H9 (cell line): ENCODE data around the gene SSPN. TPM values are rescaled to one million over a fixed set of nuclear protein-coding genes. Genes with fewer than 3 reads are reported as not detected.

Experiments
- DNase-seq: peaks from one replicate; pipeline ENCODE4 v3.0.0-alpha.2; 2017
- H2AFZ ChIP-seq: one replicate; pipeline ENCODE4 v1.6.1; 2013; ENCODE audit warnings: mild to moderate bottlenecking, low read length, control low read depth, moderate library complexity
- H2AK5ac ChIP-seq: 2 replicates; pipeline ENCODE4 v1.6.1; 2013; ENCODE audit warnings: low read length, control low read depth, mixed read lengths; ENCODE audit not compliant: insufficient read length
- H2BK120ac ChIP-seq: one replicate; pipeline ENCODE4 v1.6.1; 2013; ENCODE audit warnings: low read depth, mild to moderate bottlenecking, low read length, control low read depth, inconsistent platforms; ENCODE audit not compliant: poor library complexity, severe bottlenecking
- H2BK12ac ChIP-seq: 2 replicates; pipeline ENCODE4 v1.6.1; 2013; ENCODE audit warnings: low read length, control low read depth, mixed read lengths, low read depth; ENCODE audit not compliant: insufficient read length
- H2BK15ac ChIP-seq: 2 replicates; pipeline ENCODE4 v1.6.1; 2013; ENCODE audit warnings: low read depth, low read length, control low read depth
- H2BK20ac ChIP-seq: one replicate; pipeline ENCODE4 v1.6.1; 2013; ENCODE audit warnings: low read depth, mild to moderate bottlenecking, low read length, control low read depth, inconsistent platforms; ENCODE audit not compliant: poor library complexity, severe bottlenecking
- H2BK5ac ChIP-seq: 2 replicates; pipeline ENCODE4 v1.6.1; 2013; ENCODE audit warnings: low read length, control low read depth, mixed read lengths; ENCODE audit not compliant: insufficient read length
- H3K14ac ChIP-seq: 2 replicates; pipeline ENCODE4 v1.6.1; 2013; ENCODE audit warnings: low read length, control low read depth; ENCODE audit not compliant: insufficient read depth
- H3K18ac ChIP-seq: 2 replicates; pipeline ENCODE4 v1.6.1; 2013; ENCODE audit warnings: low read depth, mild to moderate bottlenecking, mixed read lengths, low read length, control low read depth; ENCODE audit not compliant: insufficient read length
- H3K23ac ChIP-seq: 2 replicates; pipeline ENCODE4 v1.6.1; 2013; ENCODE audit warnings: low read length, control low read depth, mixed read lengths, low read depth; ENCODE audit not compliant: insufficient read length
- H3K23me2 ChIP-seq: 2 replicates; pipeline ENCODE4 v1.6.1; 2013; ENCODE audit warnings: low read depth, mild to moderate bottlenecking, mixed read lengths, low read length, control low read depth; ENCODE audit not compliant: insufficient read length, poor library complexity, severe bottlenecking
- H3K27ac ChIP-seq: 2 replicates; pipeline ENCODE4 v1.5.1; 2013; ENCODE audit warnings: low read length, control low read depth, mixed read lengths, low read depth; ENCODE audit not compliant: insufficient read length
- H3K27me3 ChIP-seq: 2 replicates; pipeline ENCODE4 v1.6.1; 2013; ENCODE audit warnings: low read length, control low read depth, inconsistent platforms; ENCODE audit not compliant: insufficient read depth
- H3K4ac ChIP-seq: 2 replicates; pipeline ENCODE4 v1.6.1; 2013; ENCODE audit warnings: low read depth, mild to moderate bottlenecking, control low read depth, inconsistent platforms, low read length, moderate library complexity
- H3K4me1 ChIP-seq: 2 replicates; pipeline ENCODE4 v1.6.1; 2013; ENCODE audit warnings: low read length, control low read depth, inconsistent platforms; ENCODE audit not compliant: insufficient read depth
- H3K4me2 ChIP-seq: 2 replicates; pipeline ENCODE4 v1.6.1; 2013; ENCODE audit warnings: low read length, control low read depth, mixed read lengths; ENCODE audit not compliant: insufficient read length, insufficient read depth
- H3K56ac ChIP-seq: 2 replicates; pipeline ENCODE4 v1.6.1; 2013; ENCODE audit warnings: low read depth, mild to moderate bottlenecking, mixed read lengths, low read length, control low read depth; ENCODE audit not compliant: insufficient read length
- H3K79me1 ChIP-seq: 2 replicates; pipeline ENCODE4 v1.6.1; 2013; ENCODE audit warnings: low read depth, mild to moderate bottlenecking, moderate library complexity, low read length, control low read depth, inconsistent platforms; ENCODE audit not compliant: insufficient read depth, poor library complexity, severe bottlenecking
- H3K79me2 ChIP-seq: 2 replicates; pipeline ENCODE4 v1.6.1; 2013; ENCODE audit warnings: low read length, control low read depth, inconsistent platforms; ENCODE audit not compliant: insufficient read depth
- H3K9ac ChIP-seq: 2 replicates; pipeline ENCODE4 v1.6.1; 2013; ENCODE audit warnings: low read length, control low read depth, mixed read lengths; ENCODE audit not compliant: insufficient read length; ENCODE audit errors: extremely low read depth
- H3K9me3 ChIP-seq: one replicate; pipeline ENCODE4 v1.6.1; 2013; ENCODE audit warnings: low read depth, low read length, inconsistent platforms; ENCODE audit not compliant: control insufficient read depth
- H3T11ph ChIP-seq: one replicate; pipeline ENCODE4 v1.6.1; 2013; ENCODE audit warnings: mild to moderate bottlenecking, low read length, control low read depth, inconsistent platforms
- H4K20me1 ChIP-seq: one replicate; pipeline ENCODE4 v1.6.1; 2013; ENCODE audit not compliant: control insufficient read depth, insufficient read length, insufficient read depth
- H4K5ac ChIP-seq: 2 replicates; pipeline ENCODE4 v1.6.1; 2013; ENCODE audit warnings: low read depth, mild to moderate bottlenecking, mixed read lengths, low read length, control low read depth; ENCODE audit not compliant: insufficient read length
- H4K8ac ChIP-seq: replicated peaks from 2 replicates; pipeline ENCODE4 v1.6.1; 2013; ENCODE audit warnings: low read length, control low read depth, mixed read lengths, low read depth; ENCODE audit not compliant: insufficient read length
- H4K91ac ChIP-seq: 2 replicates; pipeline ENCODE4 v1.6.1; 2013; ENCODE audit warnings: low read depth, mild to moderate bottlenecking, moderate library complexity, mixed read lengths, low read length, control low read depth; ENCODE audit not compliant: insufficient read length
- H3K27ac Mint-ChIP-seq, 3 experiments: 2 replicates in 2 of 3; 3 replicates in 1 of 3; pipeline ENCODE4 v1.8.0; 2020 to 2021; ENCODE audit warnings: mixed read lengths in 3 of 3, mild to moderate bottlenecking in 1 of 3, moderate library complexity in 1 of 3
- H3K27me3 Mint-ChIP-seq: 2 replicates; pipeline ENCODE4 v1.8.0; 2021; ENCODE audit warnings: low read depth, mild to moderate bottlenecking, moderate library complexity, mixed read lengths
- H3K36me3 Mint-ChIP-seq, 3 experiments: 2 replicates in 2 of 3; 3 replicates in 1 of 3; pipeline ENCODE4 v1.8.0; 2020 to 2021; ENCODE audit warnings: low read depth in 3 of 3, mixed read lengths in 3 of 3; ENCODE audit not compliant: insufficient read depth in 1 of 3
- H3K4me1 Mint-ChIP-seq, 2 experiments: 2 replicates each; pipeline ENCODE4 v1.8.0; 2020; ENCODE audit warnings: mixed read lengths in 2 of 2
- H3K4me3 Mint-ChIP-seq, 2 experiments: 2 replicates in 1 of 2; 3 replicates in 1 of 2; pipeline ENCODE4 v1.8.0; 2020 to 2021; ENCODE audit warnings: mild to moderate bottlenecking in 2 of 2, mixed read lengths in 2 of 2, moderate library complexity in 1 of 2
- H3K9me3 Mint-ChIP-seq, 2 experiments: 2 replicates in 1 of 2; 3 replicates in 1 of 2; pipeline ENCODE4 v1.8.0; 2020; ENCODE audit warnings: mild to moderate bottlenecking in 2 of 2, mixed read lengths in 2 of 2, moderate library complexity in 1 of 2
- CTCF ChIP-seq: fragments of 200-600 bp; sonication (generic); conservative IDR thresholded peaks from 3 replicates; pipeline ENCODE4 v1.8.0; 2021; ENCODE audit warnings: antibody characterized with exemption, mild to moderate bottlenecking
- WGBS: extraction: QIAGEN DNeasy Blood & Tissue Kit; methylation state at CpG from one replicate; pipeline ENCODE4 v1.1.7; 2013; ENCODE audit warnings: missing lambda C conversion rate, low lambda C conversion rate, mixed read lengths; ENCODE audit not compliant: insufficient read length; ENCODE audit errors: extremely low coverage; 5-methylcytosine and 5-hydroxymethylcytosine counted together
- total RNA-seq: library from RNA; stranded (reverse); gene quantifications from 2 replicates; pipeline ENCODE4 v1.2.1, GENCODE V29; 2021

SSPN gene
- total RNA-seq, 1 experiment from 2014 or later, result 0.81 TPM

GRCh38 chr12:26185532-26186320 is 9.6 kb upstream of the SSPN start:
- H3K27ac ChIP-seq, result no peak overlapping the region
- no CpG with 5 or more reads among the region's 7 CpGs for WGBS
- no peak overlapping the region for H4K8ac ChIP-seq
- no peak overlapping the region for H3K4ac ChIP-seq
- no peaks in the 10 kb centered on the region for H3K27me3 ChIP-seq
- H3K4me2 ChIP-seq, result no peak overlapping the region
- no peak overlapping the region for H4K91ac ChIP-seq
- no peak overlapping the region; a peak in 1 of 7 replicates for H3K27ac Mint-ChIP-seq
- H3K4me1 Mint-ChIP-seq, result peaks cover 0 to 6% of the 10 kb centered on the region in 2 experiments; a peak in 2 of 4 replicates
- H3K79me1 ChIP-seq, result no peaks in the 10 kb centered on the region
- no peak overlapping the region for H2BK120ac ChIP-seq
- no peak overlapping the region for H2AFZ ChIP-seq
- H2AK5ac ChIP-seq, result no peak overlapping the region
- no peak overlapping the region for H3T11ph ChIP-seq
- H3K9me3 Mint-ChIP-seq, result no peaks in the 10 kb centered on the region
- peaks cover 8% of the 10 kb centered on the region for H3K27me3 Mint-ChIP-seq
- H4K20me1 ChIP-seq, result no peaks in the 10 kb centered on the region
- H3K4me1 ChIP-seq, result no peaks in the 10 kb centered on the region
- no peak overlapping the region for H2BK20ac ChIP-seq
- H3K23me2 ChIP-seq, result no peaks in the 10 kb centered on the region
- H3K56ac ChIP-seq, result no peak overlapping the region
- no peak overlapping the region for H2BK12ac ChIP-seq
- no peak overlapping the region for H3K4me3 Mint-ChIP-seq
- TF ChIP-seq CTCF, result no peak
- H4K5ac ChIP-seq, result no peak overlapping the region
- H3K79me2 ChIP-seq, result no peaks in the 10 kb centered on the region
- DNase-seq, result no peak
- no peaks in the 10 kb centered on the region for H3K36me3 Mint-ChIP-seq
- H2BK15ac ChIP-seq, result no peak overlapping the region
- no peak overlapping the region for H3K9ac ChIP-seq
- H3K9me3 ChIP-seq, result no peaks in the 10 kb centered on the region
- H3K18ac ChIP-seq, result no peak overlapping the region
- no peak overlapping the region for H3K14ac ChIP-seq
- no peak overlapping the region for H2BK5ac ChIP-seq
- no peak overlapping the region for H3K23ac ChIP-seq
